ENCODE results near the gene DLG5.
A peak's percentile ranks its signal among the peaks of the same experiment; 100 is the strongest.

The DLG5 gene

GRCh38 chr10:77926566-77927401, at the start of gene DLG5:
Gene DLG5, minus strand, starts transcription at chr10:77926755. Its CDS starts 235 bp downstream, at chr10:77926520.
- H3K4me3 ChIP-seq (ENCODE audit: low read depth, low read length) = peak within 1 kb of the TSS; percentile 91
- no peak for TF ChIP-seq CTCF (IDR thresholded peaks at IDR 0.05; ENCODE audit: low read depth, low read length, missing control alignments)
- DNase-seq (ENCODE audit: low read depth) = no peak

GRCh38 chr10:77975086-77975666, 48.6 kb upstream of the DLG5 start:
- no peak for TF ChIP-seq CTCF (IDR thresholded peaks at IDR 0.05; ENCODE audit: low read depth, low read length, missing control alignments)
- no peak for DNase-seq (ENCODE audit: low read depth)

GRCh38 chr10:77974396-77975074, 48.0 kb upstream of the DLG5 start:
- H3K4me3 ChIP-seq (ENCODE audit: low read depth, low read length) = no peak overlapping the region
- TF ChIP-seq CTCF (IDR thresholded peaks at IDR 0.05; ENCODE audit: low read depth, low read length, missing control alignments) = peak; percentile 31
- DNase-seq (ENCODE audit: low read depth) = no peak

More at GRCh38 chr10:77975086-77975666, 48.6 kb upstream of the DLG5 start:
- H3K4me3 ChIP-seq (ENCODE audit: low read depth, low read length) = no peak overlapping the region

GRCh38 chr10:77973276-77973675, 46.7 kb upstream of the DLG5 start:
- H3K4me3 ChIP-seq (ENCODE audit: low read depth, low read length) = no peak overlapping the region
- no peak for TF ChIP-seq CTCF (IDR thresholded peaks at IDR 0.05; ENCODE audit: low read depth, low read length, missing control alignments)
- no peak for DNase-seq (ENCODE audit: low read depth)

GRCh38 chr10:77972148-77972547, 45.6 kb upstream of the DLG5 start:
- no peak overlapping the region for H3K4me3 ChIP-seq (ENCODE audit: low read depth, low read length)
- TF ChIP-seq CTCF (IDR thresholded peaks at IDR 0.05; ENCODE audit: low read depth, low read length, missing control alignments) = no peak
- no peak for DNase-seq (ENCODE audit: low read depth)

GRCh38 chr10:77971804-77972144, 45.2 kb upstream of the DLG5 start:
- TF ChIP-seq CTCF (IDR thresholded peaks at IDR 0.05; ENCODE audit: low read depth, low read length, missing control alignments) = no peak
- DNase-seq (ENCODE audit: low read depth) = no peak
- H3K4me3 ChIP-seq (ENCODE audit: low read depth, low read length) = no peak overlapping the region
